Cardiac muscle cell (in vitro differentiated cells and primary cell): ENCODE data around the gene RCAN1. TPM values are rescaled to one million over a fixed set of nuclear protein-coding genes. Genes with fewer than 3 reads are reported as not detected.
A peak's percentile ranks its signal among the peaks of the same experiment; 100 is the strongest.
"Not testable (repeated sequence)": the region's sequence is repeated elsewhere in the genome, so short reads cannot be mapped to it uniquely, and the experiment has no call there.

Source experiments
- DNase-seq, 2 donors: peaks; one replicate each; pipeline versions ENCODE4 v3.0.0 to v3.0.0-alpha.2; 2010 to 2017; ENCODE audit warnings: low read depth in 1 of 2, low spot score in 1 of 2
- H3K27ac ChIP-seq: fragments of 200-600 bp; sonication (generic); 2 replicates; pipeline ENCODE4 v1.5.1; 2016
- H3K27me3 ChIP-seq: fragments of 200-600 bp; sonication (generic); 2 replicates; pipeline ENCODE4 v1.6.0; 2016; ENCODE audit warnings: control low read depth
- H3K36me3 ChIP-seq: fragments of 200-600 bp; sonication (generic); 2 replicates; pipeline ENCODE4 v1.5.1; 2016; ENCODE audit warnings: control low read depth
- H3K4me1 ChIP-seq: fragments of 200-600 bp; sonication (generic); 2 replicates; pipeline ENCODE4 v1.8.1; 2017; ENCODE audit warnings: low read depth, mild to moderate bottlenecking, mixed run types
- H3K4me3 ChIP-seq: fragments of 200-600 bp; sonication (generic); 2 replicates; pipeline ENCODE4 v1.5.1; 2016; ENCODE audit warnings: mild to moderate bottlenecking
- H3K9me3 ChIP-seq: fragments of 200-600 bp; sonication (generic); 2 replicates; pipeline ENCODE4 v1.5.1; 2017; ENCODE audit warnings: low read depth, mild to moderate bottlenecking, control low read depth
- CTCF ChIP-seq: IDR thresholded peaks from 2 replicates; pipeline ENCODE4 v1.5.1; 2012; ENCODE audit warnings: low read depth, mild to moderate bottlenecking, low read length
- polyA plus RNA-seq: library from polyadenylated mRNA; unstranded; fragments of >200 nt; fragmentation: Nextera tagmentation; extraction: Ambion mirVana; gene quantifications from 2 replicates; pipeline ENCODE4 v1.2.1, GENCODE V29; 2016
- total RNA-seq: library from RNA; depleted of rRNA; stranded (reverse); fragments of >200 nt; gene quantifications from 2 replicates; pipeline ENCODE4 v1.2.3, GENCODE V29; 2016

Gene RCAN1
- total and polyA plus RNA-seq, 2 experiments from 2014 or later, result 47.4 to 96.2 TPM

GRCh38 chr21:34557261-34557660, 57.7 kb downstream of the RCAN1 start:
- Histone ChIP-seq H3K36me3 (no peaks in the 10 kb centered on the region), H3K27me3 (no peaks in the 10 kb centered on the region), H3K27ac (no peak overlapping the region), H3K9me3 (no peaks in the 10 kb centered on the region), H3K4me3 (no peak overlapping the region), H3K4me1 (no peaks in the 10 kb centered on the region)
- TF ChIP-seq CTCF, result no peak
- no peak for DNase-seq

- not testable (repeated sequence) for DNase-seq, H3K4me3 ChIP-seq, H3K27me3 ChIP-seq, H3K27ac ChIP-seq, H3K4me1 ChIP-seq, H3K36me3 ChIP-seq, H3K9me3 ChIP-seq
Observed at GRCh38 chr21:34554670-34555069, 60.2 kb downstream of the RCAN1 start.

- Histone ChIP-seq H3K36me3 (no peaks in the 10 kb centered on the region), H3K9me3 (no peaks in the 10 kb centered on the region)
Observed at GRCh38 chr21:34554227-34554626, 60.7 kb downstream of the RCAN1 start.

GRCh38 chr21:34553151-34553952, 61.6 kb downstream of the RCAN1 start:
- Histone ChIP-seq H3K36me3 (no peaks in the 10 kb centered on the region), H3K27ac (no peak overlapping the region), H3K27me3 (no peaks in the 10 kb centered on the region), H3K4me1 (no peaks in the 10 kb centered on the region), H3K4me3 (no peak overlapping the region), H3K9me3 (no peaks in the 10 kb centered on the region)
- peak in 1 of 2 donors; percentile 75 for DNase-seq
- no peak for TF ChIP-seq CTCF

More at GRCh38 chr21:34554227-34554626, 60.7 kb downstream of the RCAN1 start:
- DNase-seq, result no peak
- Histone ChIP-seq H3K27me3 (no peaks in the 10 kb centered on the region), H3K4me3 (no peak overlapping the region), H3K27ac (no peak overlapping the region), H3K4me1 (no peaks in the 10 kb centered on the region)
- TF ChIP-seq CTCF, result no peak

- no peak overlapping the region for H3K27ac ChIP-seq
- no peak for TF ChIP-seq CTCF
- peak in 1 of 2 donors; percentile 53 for DNase-seq
- no peaks in the 10 kb centered on the region for H3K9me3 ChIP-seq
- H3K36me3 ChIP-seq, result no peaks in the 10 kb centered on the region
- no peaks in the 10 kb centered on the region for H3K27me3 ChIP-seq
- no peak overlapping the region for H3K4me3 ChIP-seq
- no peaks in the 10 kb centered on the region for H3K4me1 ChIP-seq
Observed at GRCh38 chr21:34552360-34553098, 62.4 kb downstream of the RCAN1 start.

GRCh38 chr21:34550182-34550799, 64.6 kb downstream of the RCAN1 start:
- H3K4me1 ChIP-seq, result peaks cover 7% of the 10 kb centered on the region
- no peak for TF ChIP-seq CTCF

More at GRCh38 chr21:34550182-34550799, 64.6 kb downstream of the RCAN1 start:
- Histone ChIP-seq H3K27me3 (no peaks in the 10 kb centered on the region), H3K4me3 (no peak overlapping the region), H3K9me3 (no peaks in the 10 kb centered on the region), H3K27ac (no peak overlapping the region), H3K36me3 (no peaks in the 10 kb centered on the region)
- DNase-seq, result no peak
